Transverse colon (tissue), 3 donors: ENCODE data around the gene MEFV.

Source experiments
- CTCF ChIP-seq, 5 experiments: fragments of 200-600 bp in 3 of 5; fragments of 450-650 bp in 2 of 5; sonication (generic) in 3 of 5; IDR thresholded peaks; 1 replicate in 2 of 5; 2 replicates in 3 of 5; pipeline ENCODE4 v1.5.1; 2016 to 2017; ENCODE audit warnings: antibody characterized with exemption in 5 of 5, inconsistent platforms in 3 of 5, mild to moderate bottlenecking in 2 of 5, moderate library complexity in 1 of 5
- POLR2A ChIP-seq: fragments of 450-650 bp; IDR thresholded peaks from one replicate; pipeline ENCODE4 v1.6.1; 2016; ENCODE audit warnings: antibody characterized with exemption, mild to moderate bottlenecking, moderate library complexity

DNA sequence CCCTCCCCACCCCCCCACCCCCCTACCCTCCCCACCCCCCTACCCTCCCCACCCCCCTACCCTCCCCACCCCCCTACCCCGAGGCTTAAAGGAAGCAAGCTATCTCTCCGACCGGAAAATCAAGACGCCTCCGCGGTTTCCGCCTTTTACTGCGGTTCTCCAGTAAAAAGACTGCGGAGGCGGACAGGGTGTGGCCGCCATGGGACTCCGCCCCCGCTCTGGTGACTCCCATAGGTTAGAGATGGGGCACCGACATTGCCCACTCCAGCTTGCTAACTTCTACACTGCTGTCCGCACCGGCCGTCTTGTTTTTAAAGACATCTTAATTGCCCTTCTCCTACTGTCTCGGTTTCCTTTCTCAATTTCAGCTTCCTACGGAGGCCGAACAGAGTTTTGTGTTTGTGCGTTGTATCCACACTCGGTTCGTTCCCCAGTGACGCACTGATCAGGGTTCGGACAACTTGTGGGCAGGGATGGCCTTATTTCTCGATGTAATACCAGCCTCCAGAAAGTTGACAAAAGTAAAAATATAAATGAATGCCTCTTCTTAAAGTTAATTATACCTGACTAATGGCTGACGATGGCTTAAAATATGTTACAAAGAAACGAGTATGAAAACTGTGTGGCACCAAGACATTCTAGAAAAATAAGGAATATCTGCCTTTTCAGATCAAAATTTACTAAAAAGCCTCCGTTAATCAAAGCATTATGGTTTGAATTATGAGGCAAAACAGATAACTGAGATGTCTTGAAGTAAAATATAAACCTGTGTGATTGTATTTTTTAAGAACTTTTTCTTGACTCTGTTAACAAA lies 20.4 kb downstream of the MEFV start:
- no peak for TF ChIP-seq CTCF (IDR thresholded peaks at IDR 0.05)
- TF ChIP-seq POLR2A: no peak
